Measurements from ENCODE around the gene RAC3. TPM values are rescaled to one million over a fixed set of nuclear protein-coding genes. Genes with fewer than 3 reads are reported as not detected.

Gene RAC3
- total and polyA plus RNA-seq, 2 experiments from 2014 or later, result 1.3 to 7.9 TPM

DNA sequence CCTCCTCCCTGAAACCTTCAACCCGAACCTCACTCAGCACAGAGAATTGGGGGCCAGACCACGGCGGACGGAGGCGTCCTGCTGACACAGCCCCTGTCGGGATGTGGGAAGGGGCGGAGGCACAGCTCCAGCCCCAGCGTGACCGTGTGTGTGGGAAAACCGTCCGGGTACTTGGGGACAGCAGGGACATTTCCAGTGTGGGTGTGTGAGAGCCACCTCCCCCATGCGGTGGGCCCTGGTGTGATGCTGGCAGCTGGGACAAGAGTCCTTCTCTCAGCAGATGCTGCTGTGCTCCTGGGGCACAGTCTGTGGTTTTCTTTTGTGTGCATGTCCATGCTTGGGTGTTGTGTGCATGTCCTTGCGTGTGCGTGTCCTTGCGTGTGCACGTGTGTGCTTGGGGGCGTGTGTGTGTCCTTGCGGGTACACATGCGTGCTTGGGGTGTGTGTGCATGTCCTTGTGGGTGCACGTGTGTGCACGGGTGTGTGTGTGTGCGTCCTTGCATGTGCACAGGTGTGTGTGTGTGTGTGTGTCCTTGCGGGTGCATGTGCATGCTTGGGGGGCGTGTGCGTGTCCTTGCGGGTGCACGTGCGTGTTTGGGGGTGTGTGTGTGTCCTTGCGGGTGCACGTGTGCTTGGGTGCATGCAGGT, 25.7 kb upstream of the RAC3 start:
- DNase-seq, result no peak
- H3K4me2 ChIP-seq (ENCODE audit: unreplicated experiment), result no peak overlapping the region
- H3K4me3 ChIP-seq, result no peak overlapping the region
- H3F3A ChIP-seq (ENCODE audit: insufficient read depth), result peaks cover 8% of the 10 kb centered on the region
- no peaks in the 10 kb centered on the region for H3K9me2 ChIP-seq (ENCODE audit: insufficient read depth)
- TF ChIP-seq EZH2phosphoT487 (IDR thresholded peaks at IDR 0.05; ENCODE audit: insufficient read depth, low read depth) (no peak), EZH2 (IDR thresholded peaks at IDR 0.05; ENCODE audit: insufficient read depth, poor library complexity, severe bottlenecking) (no peak)
- H3K27me3 ChIP-seq (replicated peaks; ENCODE audit: insufficient read depth), result no peaks in the 10 kb centered on the region
- H2AFZ ChIP-seq, result no peak overlapping the region
- no peaks in the 10 kb centered on the region for H3K36me3 ChIP-seq (ENCODE audit: low read depth)
- no peak overlapping the region for H3K27ac ChIP-seq
- H4K20me1 ChIP-seq (ENCODE audit: insufficient read depth), result no peaks in the 10 kb centered on the region
- no peak overlapping the region for H3K9ac ChIP-seq
- H3K9me3 ChIP-seq (ENCODE audit: low read depth), result no peaks in the 10 kb centered on the region
- in situ Hi-C loops (cut with MboI), result no loop called here
- peaks cover 27% of the 10 kb centered on the region for H3K4me1 ChIP-seq (ENCODE audit: insufficient read depth)
- 84 to 85% methylated on average over 28 to 30 of the region's 30 CpGs for WGBS, 2 experiments (ENCODE audit: low coverage in 1 of 2, low lambda C conversion rate in 2 of 2, missing lambda C conversion rate in 2 of 2)
- no peaks in the 10 kb centered on the region for H3K79me2 ChIP-seq (ENCODE audit: insufficient read depth)

DNA sequence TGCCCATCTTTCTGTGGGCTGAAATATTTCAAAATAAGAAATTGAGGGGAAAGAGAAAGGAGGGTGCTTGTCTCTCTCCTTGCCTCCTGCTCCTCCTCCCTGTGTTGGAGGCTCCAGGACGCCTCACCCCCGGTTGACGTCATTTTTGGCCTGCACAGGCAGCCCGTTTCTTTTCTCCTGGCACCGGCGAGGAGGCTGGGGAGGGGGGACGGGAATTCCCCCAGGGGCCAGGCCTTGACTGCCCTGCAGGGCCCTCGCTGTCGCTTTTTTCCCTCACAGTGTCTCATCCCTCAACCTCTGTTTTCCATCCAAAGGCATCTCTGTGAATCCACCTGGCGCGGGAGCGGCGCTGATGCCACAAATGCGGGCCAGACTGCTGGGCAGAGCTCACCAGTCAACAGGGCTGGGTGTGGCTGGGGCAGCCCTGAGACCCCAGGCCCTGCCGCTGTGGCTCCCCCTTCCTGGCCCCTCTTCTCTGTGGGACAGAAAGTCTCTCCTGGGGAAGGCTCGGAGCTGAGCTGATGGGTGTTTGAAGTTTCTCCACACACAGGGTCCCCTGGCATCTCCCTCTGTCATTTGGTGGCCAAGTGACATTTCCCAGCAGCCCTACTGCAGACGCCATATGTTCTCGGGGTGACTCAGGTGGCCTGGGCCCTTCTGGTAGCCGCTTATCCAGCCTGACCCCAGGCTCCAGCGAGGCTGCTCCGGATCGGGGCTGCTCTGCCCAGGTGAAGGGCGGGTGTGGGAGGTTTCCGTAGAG, 24.8 kb upstream of the RAC3 start:
- Histone ChIP-seq H3K36me3 (ENCODE audit: low read depth) (no peaks in the 10 kb centered on the region), H3F3A (ENCODE audit: insufficient read depth) (peaks cover 8% of the 10 kb centered on the region), H3K9me2 (ENCODE audit: insufficient read depth) (no peaks in the 10 kb centered on the region), H3K27me3 (replicated peaks; ENCODE audit: insufficient read depth) (no peaks in the 10 kb centered on the region), H3K4me2 (ENCODE audit: unreplicated experiment) (no peak overlapping the region), H2AFZ (no peak overlapping the region), H3K4me3 (no peak overlapping the region), H3K79me2 (ENCODE audit: insufficient read depth) (no peaks in the 10 kb centered on the region), H3K27ac (no peak overlapping the region), H3K9ac (no peak overlapping the region), H4K20me1 (ENCODE audit: insufficient read depth) (no peaks in the 10 kb centered on the region), H3K4me1 (ENCODE audit: insufficient read depth) (peaks cover 27% of the 10 kb centered on the region), H3K9me3 (ENCODE audit: low read depth) (no peaks in the 10 kb centered on the region)
- TF ChIP-seq EZH2 (IDR thresholded peaks at IDR 0.05; ENCODE audit: insufficient read depth, poor library complexity, severe bottlenecking) (no peak), EZH2phosphoT487 (IDR thresholded peaks at IDR 0.05; ENCODE audit: insufficient read depth, low read depth) (no peak)
- WGBS, 2 experiments (ENCODE audit: low coverage in 1 of 2, low lambda C conversion rate in 2 of 2, missing lambda C conversion rate in 2 of 2), result 56 to 64% methylated on average over 21 to 24 of the region's 24 CpGs
- in situ Hi-C loops (cut with MboI), result no loop called here
- DNase-seq, result peak; percentile 73

DNA sequence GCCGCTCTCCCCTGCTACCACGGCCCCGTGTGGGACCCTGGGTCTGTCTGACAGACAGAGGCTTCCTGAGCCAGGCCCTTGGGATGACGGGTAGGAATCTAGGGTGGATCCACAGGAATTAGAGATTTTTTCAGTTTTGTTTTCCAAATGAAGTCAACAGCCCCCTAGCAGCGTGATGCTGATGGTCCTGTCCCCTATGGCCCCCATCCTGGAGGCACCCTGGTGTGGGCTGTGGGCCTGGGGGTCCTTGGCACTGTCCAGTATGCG, 24.3 kb upstream of the RAC3 start:
- no peaks in the 10 kb centered on the region for H3K79me2 ChIP-seq (ENCODE audit: insufficient read depth)
- in situ Hi-C loops (cut with MboI), result no loop called here
- H3K4me1 ChIP-seq (ENCODE audit: insufficient read depth), result peaks cover 27% of the 10 kb centered on the region
- H3K9ac ChIP-seq, result no peak overlapping the region
- H3K36me3 ChIP-seq (ENCODE audit: low read depth), result no peaks in the 10 kb centered on the region
- H3F3A ChIP-seq (ENCODE audit: insufficient read depth), result peaks cover 8% of the 10 kb centered on the region
- H3K4me2 ChIP-seq (ENCODE audit: unreplicated experiment), result no peak overlapping the region
- DNase-seq, result no peak
- no peaks in the 10 kb centered on the region for H3K9me3 ChIP-seq (ENCODE audit: low read depth)
- WGBS, 2 experiments (ENCODE audit: low coverage in 1 of 2, low lambda C conversion rate in 2 of 2, missing lambda C conversion rate in 2 of 2), result 73 to 80% methylated on average over 6 of the region's 6 CpGs
- no peaks in the 10 kb centered on the region for H4K20me1 ChIP-seq (ENCODE audit: insufficient read depth)
- H3K27me3 ChIP-seq (replicated peaks; ENCODE audit: insufficient read depth), result no peaks in the 10 kb centered on the region
- H3K9me2 ChIP-seq (ENCODE audit: insufficient read depth), result no peaks in the 10 kb centered on the region
- no peak for TF ChIP-seq EZH2phosphoT487 (IDR thresholded peaks at IDR 0.05; ENCODE audit: insufficient read depth, low read depth)
- TF ChIP-seq EZH2 (IDR thresholded peaks at IDR 0.05; ENCODE audit: insufficient read depth, poor library complexity, severe bottlenecking), result no peak
- no peak overlapping the region for H3K4me3 ChIP-seq
- H2AFZ ChIP-seq, result no peak overlapping the region
- no peak overlapping the region for H3K27ac ChIP-seq

DNA sequence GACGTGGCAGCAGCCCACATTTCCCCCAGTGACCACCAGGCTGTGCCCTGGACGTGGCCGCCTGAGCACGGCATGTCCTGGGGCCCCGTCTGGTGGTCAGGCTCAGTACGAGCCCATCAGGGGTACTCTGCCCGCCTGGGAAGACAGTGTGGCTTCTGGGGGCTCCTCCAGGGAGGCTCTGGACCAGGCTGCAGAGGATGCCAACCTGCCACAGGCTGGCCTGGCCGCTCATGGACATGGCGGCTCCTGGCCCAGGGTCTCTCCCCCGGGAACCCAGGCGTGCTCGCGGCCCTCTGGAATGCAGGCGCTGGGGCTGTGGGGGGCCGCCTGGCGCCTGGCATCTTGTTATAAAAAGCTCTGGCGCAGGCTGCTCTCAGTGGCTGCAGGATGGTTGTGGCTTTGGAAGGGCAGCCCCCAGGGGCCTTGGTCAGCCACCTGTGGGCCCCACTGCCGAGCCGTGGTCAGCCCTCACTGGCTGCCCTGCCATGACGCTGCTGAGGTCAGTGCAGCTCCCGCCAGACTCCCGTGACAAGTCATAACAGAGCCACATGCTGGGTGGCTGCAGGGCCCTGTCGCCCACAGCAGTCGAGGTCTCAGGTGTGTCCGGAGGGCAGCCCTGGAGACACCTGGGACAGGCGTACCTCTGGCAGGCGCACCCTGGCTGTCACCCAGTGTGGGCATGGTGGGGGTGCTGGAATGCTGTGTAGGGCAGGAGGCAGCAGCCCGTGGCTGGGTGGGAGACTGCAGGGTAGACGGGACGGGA, 23.8 kb upstream of the RAC3 start:
- Histone ChIP-seq H3K36me3 (ENCODE audit: low read depth) (no peaks in the 10 kb centered on the region), H3K79me2 (ENCODE audit: insufficient read depth) (no peaks in the 10 kb centered on the region), H4K20me1 (ENCODE audit: insufficient read depth) (no peaks in the 10 kb centered on the region), H3K9me2 (ENCODE audit: insufficient read depth) (no peaks in the 10 kb centered on the region), H3K9me3 (ENCODE audit: low read depth) (no peaks in the 10 kb centered on the region), H2AFZ (no peak overlapping the region), H3K27me3 (replicated peaks; ENCODE audit: insufficient read depth) (no peaks in the 10 kb centered on the region), H3K27ac (no peak overlapping the region), H3K4me2 (ENCODE audit: unreplicated experiment) (no peak overlapping the region), H3F3A (ENCODE audit: insufficient read depth) (peaks cover 4% of the 10 kb centered on the region), H3K9ac (no peak overlapping the region), H3K4me3 (no peak overlapping the region), H3K4me1 (ENCODE audit: insufficient read depth) (peaks cover 27% of the 10 kb centered on the region)
- WGBS, 2 experiments (ENCODE audit: low coverage in 1 of 2, low lambda C conversion rate in 2 of 2, missing lambda C conversion rate in 2 of 2), result 93 to 94% methylated on average over 30 of the region's 30 CpGs
- no peak for DNase-seq
- no peak for TF ChIP-seq EZH2 (IDR thresholded peaks at IDR 0.05; ENCODE audit: insufficient read depth, poor library complexity, severe bottlenecking)
- no peak for TF ChIP-seq EZH2phosphoT487 (IDR thresholded peaks at IDR 0.05; ENCODE audit: insufficient read depth, low read depth)
- in situ Hi-C loops (cut with MboI), result no loop called here

All from GM23248 (cell line).